Hepatocyte (in vitro differentiated cells): Measurements from ENCODE around the gene KRT10.

Experiments used
- CTCF ChIP-seq: fragments of 200-600 bp; sonication (generic); IDR thresholded peaks from 2 replicates; pipeline ENCODE4 v1.5.1; 2016; ENCODE audit warnings: antibody characterized with exemption, mild to moderate bottlenecking; ENCODE audit not compliant: poor library complexity
- EZH2 ChIP-seq: fragments of 200-600 bp; sonication (generic); IDR thresholded peaks from 2 replicates; pipeline ENCODE4 v1.6.1; 2016; ENCODE audit warnings: antibody characterized with exemption, mild to moderate bottlenecking, borderline replicate concordance
- EZH2phosphoT487 ChIP-seq: fragments of 200-600 bp; sonication (generic); IDR thresholded peaks from one replicate; pipeline ENCODE4 v1.6.1; 2018; ENCODE audit warnings: antibody characterized with exemption, mild to moderate bottlenecking, low read depth, moderate library complexity; ENCODE audit not compliant: unreplicated experiment, severe bottlenecking

- TF ChIP-seq CTCF = no peak
- no peak for TF ChIP-seq EZH2
- no peak for TF ChIP-seq EZH2phosphoT487
Observed at GRCh38 chr17:40844671-40845107, 22.3 kb upstream of the KRT10 start.
